Keratinocyte (primary cell): ENCODE results near the gene RABIF.

Source experiments
- CTCF ChIP-seq, 3 experiments: IDR thresholded peaks in 1 of 3; conservative IDR thresholded peaks in 1 of 3; optimal IDR thresholded peaks in 1 of 3; 2 replicates in 2 of 3; 3 replicates in 1 of 3; pipeline versions ENCODE3 to v1.5.1; 2011; ENCODE audit warnings: low read length in 3 of 3, mild to moderate bottlenecking in 3 of 3, moderate library complexity in 2 of 3, control low read depth in 1 of 3, inconsistent platforms in 1 of 3; ENCODE audit not compliant: insufficient read depth in 2 of 3; ENCODE audit errors: extremely low read depth in 1 of 3
- EZH2 ChIP-seq: IDR thresholded peaks from one replicate; pipeline ENCODE4 v1.6.1; 2012; ENCODE audit warnings: inconsistent platforms, mild to moderate bottlenecking, low read length, moderate library complexity

GRCh38 chr1:202873026-202873425 is 15.9 kb downstream of the RABIF start:
- TF ChIP-seq CTCF (optimal IDR thresholded peaks at IDR 0.05 in 1 of 3, IDR thresholded peaks at IDR 0.05 in 1 of 3, conservative IDR thresholded peaks at IDR 0.05 in 1 of 3; ENCODE audit: extremely low read depth in 1 of 3, insufficient read depth in 2 of 3, low read length in 3 of 3) (no peak), EZH2 (no peak)
